Measurements from ENCODE around the gene TNNT3.

The TNNT3 gene

DNA sequence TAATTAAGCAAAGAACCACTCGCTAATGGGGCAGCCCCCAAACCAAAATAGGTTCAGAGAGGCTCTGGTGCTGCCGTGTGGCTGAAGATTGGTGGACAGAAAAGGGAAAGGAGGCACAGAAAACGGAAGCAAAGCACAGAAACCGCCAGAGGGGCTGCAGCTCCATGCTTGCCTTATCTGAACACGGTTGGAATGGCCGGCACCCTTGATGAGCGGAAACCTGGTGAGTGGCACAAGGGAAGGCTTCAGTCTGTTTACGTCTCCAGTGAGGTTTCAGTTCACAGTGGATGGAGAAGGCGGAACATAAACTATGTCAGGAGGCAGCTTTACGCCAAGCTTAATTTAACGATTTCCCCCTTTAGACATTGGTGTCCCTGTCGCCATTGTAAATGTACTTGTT is 22.6 kb upstream of the TNNT3 start:
- DNase-seq (ENCODE audit: low read depth, low spot score), result no peak

DNA sequence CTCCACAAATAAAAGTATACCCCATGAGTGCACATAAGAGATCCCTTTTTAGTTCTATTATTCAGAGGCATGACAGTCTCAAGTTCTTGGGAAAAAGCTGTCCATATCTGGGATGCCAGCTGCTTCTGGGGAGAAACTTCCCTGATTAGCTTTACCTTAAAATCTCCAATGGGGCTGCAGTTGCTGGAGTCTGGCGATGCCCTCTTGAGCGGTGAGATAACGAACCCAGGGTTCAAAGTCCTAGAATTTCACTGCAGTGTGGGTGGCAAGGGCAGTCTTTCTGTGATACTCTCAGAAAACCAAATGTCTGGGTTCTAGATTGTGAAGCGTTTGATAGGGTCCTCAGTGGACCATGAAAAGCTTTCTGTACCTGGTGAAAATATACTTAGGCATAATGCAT is 20.4 kb upstream of the TNNT3 start:
- DNase-seq (ENCODE audit: low read depth, low spot score), result no peak

DNA sequence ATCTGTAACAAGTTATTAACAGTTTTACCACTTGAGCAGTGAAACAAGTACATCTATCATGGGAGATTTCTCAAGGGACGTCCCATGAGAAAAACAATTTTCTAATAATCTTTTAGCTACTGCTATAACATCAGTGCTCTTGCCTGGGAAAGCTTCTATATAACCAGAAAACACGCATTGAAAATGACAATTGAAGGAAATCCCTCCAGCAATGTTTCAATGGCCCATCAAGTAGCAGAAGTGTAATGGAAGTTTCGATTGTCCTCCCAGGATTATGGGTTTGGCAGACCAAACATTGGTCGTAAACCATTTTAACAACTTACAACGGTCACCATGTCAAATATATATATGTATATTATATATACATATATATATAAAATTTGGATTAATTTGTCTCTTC is 19.8 kb upstream of the TNNT3 start:
- DNase-seq (ENCODE audit: low read depth, low spot score), result no peak

DNA sequence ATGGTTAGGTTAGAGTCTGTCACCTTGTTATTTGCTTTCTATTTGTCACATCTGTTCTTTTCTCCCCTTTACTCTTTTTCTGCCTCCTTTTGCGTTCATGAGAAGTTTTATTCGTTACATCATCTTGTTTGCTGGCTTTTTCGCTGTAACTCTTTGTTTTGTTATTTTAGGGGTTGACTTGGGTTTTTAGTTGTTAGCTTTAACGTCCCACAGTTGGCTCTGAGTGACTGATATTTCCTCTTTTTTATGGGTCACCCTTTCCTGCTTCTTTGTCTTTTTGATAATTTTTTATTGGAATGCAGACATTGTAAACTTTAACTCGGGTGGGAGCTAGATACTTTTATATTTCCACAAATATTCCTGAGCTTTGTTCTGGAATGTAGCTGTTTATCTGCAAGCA is 13.3 kb upstream of the TNNT3 start:
- DNase-seq (ENCODE audit: low read depth, low spot score), result no peak

DNA sequence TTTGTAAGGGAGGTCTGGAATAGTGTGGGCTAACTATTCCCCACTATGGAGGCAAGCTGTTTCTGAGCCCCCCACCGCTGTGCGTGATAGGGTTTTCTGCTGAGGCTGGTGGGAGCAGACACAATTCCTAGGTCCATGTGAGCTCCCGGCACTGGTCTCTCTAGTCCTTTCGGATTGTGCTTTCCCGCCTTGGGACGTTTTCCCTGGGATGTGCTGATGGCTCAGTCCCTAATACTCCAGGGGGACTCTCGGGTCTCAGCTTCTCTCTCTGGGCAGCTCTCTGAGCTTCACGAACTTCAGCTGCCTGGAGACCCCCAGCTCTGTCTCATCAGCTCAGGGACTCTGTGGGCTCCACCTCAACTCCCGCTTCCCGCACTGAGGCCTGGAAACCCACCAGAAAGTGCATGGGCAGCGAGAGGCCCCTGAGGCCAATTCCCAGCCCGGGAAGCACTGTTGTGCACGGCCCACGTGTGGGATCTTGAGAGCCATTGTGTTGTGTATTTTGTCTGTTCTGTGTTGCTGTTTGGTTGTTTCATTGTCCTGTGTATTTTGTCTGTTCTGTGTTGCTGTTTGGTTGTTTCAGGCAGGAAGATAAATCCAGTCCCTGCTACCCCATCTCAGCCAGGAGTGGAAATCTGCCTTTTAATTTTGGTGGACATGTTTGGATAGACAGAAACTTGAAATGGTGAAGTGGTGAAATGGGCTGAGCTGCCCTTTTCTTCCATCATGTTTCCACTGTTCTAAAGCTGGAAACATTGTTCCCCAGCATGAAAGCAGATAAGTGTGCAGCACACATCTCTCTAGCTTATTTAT is 12.7 kb upstream of the TNNT3 start:
- DNase-seq (ENCODE audit: low read depth, low spot score), result no peak

DNA sequence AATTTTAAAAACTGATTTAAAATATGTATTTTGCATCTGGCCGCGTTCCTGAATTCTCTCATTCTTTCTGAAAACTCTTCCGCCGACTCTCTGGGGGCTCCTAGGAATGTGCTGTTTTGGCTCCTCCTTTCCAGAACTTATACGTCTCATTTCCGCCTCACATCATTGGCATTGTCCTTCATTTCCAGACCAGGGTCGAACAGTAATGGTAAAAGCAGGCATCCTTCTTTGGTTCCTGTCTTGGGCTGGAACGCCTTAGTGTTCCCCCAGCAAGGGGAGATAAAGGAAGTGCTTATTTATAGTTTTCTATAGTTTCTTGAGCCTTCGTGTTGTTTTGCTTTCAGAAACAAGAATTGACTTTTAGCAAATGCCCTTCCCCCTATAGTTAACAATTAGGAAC is 10.9 kb upstream of the TNNT3 start:
- DNase-seq (ENCODE audit: low read depth, low spot score), result no peak

DNA sequence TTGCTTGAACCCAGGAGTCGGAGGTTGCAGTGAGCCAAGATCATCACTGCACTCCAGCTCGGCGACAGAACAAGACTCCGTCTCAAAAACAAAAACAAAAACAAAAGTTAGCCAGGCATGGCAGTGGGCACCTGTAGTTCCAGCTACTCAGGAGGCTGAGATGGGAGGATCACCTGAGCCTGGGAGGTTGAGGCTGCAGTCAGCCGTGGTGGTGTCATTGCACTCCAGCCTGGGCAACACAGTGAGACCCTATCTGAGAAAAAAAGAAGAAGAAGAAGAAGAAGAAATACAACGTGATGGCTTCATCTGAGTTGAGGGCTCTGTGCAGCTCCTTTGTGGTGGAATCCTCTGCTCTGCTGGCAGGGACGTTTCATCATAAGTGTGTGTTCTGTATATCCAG is 10.0 kb upstream of the TNNT3 start:
- DNase-seq (ENCODE audit: low read depth, low spot score), result no peak

DNA sequence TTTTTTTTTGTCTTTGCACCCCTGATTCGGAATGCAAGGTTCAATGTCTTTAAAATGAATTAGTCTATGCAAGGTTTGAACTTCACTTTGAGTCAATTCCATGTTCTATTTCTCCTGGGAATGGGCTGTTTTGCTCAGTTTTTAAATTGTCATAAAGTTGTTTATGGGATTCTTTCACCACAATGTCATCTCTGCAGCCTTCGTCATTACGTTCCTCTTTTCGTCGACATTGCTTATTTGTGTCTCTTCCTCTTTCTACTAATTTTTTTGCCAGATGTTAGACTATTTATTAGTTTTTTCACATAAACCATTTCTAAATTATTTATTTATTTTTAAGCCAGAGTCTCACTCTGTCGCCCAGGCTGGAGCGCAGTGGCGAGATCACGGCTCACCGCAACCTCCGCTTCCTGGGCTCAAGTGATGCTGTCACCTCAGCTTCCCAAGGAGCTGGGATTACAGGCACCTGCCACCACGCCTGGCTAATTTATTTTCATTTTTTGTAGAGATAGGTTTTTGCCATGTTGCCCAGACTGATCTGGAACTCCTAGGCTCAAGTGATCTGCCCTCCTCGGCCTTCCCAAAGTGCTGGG is 7.1 kb upstream of the TNNT3 start:
- DNase-seq (ENCODE audit: low read depth, low spot score), result no peak

DNA sequence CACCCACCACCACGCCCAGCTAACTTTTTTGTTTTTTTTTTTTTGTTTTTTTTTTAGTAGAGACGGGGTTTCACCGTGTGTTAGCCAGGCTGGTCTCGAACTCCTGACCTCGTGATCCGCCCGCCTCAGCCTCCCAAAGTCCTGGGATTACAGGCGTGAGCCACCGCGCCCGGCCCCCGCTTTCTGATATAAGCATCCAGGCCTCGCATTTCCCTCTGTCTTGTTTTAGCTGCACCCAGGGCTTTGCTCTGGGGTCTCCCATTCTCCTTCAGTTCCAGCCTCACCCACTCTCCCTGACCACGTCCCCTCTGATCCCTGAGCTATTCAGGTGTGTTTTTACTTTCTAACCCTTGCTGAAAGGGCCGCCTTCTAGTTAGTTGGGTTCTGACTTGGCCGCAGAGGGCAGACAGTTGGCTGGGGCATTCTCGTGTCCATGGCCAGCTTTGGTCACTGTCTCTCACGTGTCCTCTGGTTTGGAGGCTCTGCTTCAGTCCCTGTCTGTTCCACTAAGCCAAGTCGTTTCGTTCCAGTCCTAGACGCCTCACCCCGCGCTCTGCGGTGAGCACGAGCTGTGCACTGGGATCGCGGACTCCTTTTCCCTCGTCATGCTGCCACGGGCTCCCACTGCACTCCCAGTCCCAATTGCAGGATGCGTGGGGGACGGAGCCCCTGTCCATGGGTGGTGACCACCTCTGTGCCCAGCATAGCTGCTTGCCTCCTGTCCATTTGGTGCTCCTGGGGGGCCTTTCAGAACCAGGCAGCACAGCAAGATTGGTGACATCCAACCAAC is 6.0 kb upstream of the TNNT3 start:
- no peak for DNase-seq (ENCODE audit: low read depth, low spot score)

DNA sequence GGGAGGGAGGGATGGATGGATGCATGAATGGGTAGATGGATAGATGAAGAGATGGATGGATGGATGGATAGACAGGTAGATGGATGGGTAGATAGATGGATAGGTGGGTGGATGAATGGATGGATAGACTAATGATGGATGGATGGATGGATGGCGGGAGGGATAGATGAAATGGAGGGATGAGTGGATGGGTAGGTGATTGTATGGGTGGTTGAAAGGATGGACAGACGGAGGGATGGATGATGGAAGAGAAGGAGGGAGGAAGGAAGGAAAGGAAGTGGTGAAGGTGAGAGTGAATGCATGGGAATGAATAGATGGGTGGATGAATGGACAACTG is 3.7 kb upstream of the TNNT3 start:
- no peak for DNase-seq (ENCODE audit: low read depth, low spot score)

DNA sequence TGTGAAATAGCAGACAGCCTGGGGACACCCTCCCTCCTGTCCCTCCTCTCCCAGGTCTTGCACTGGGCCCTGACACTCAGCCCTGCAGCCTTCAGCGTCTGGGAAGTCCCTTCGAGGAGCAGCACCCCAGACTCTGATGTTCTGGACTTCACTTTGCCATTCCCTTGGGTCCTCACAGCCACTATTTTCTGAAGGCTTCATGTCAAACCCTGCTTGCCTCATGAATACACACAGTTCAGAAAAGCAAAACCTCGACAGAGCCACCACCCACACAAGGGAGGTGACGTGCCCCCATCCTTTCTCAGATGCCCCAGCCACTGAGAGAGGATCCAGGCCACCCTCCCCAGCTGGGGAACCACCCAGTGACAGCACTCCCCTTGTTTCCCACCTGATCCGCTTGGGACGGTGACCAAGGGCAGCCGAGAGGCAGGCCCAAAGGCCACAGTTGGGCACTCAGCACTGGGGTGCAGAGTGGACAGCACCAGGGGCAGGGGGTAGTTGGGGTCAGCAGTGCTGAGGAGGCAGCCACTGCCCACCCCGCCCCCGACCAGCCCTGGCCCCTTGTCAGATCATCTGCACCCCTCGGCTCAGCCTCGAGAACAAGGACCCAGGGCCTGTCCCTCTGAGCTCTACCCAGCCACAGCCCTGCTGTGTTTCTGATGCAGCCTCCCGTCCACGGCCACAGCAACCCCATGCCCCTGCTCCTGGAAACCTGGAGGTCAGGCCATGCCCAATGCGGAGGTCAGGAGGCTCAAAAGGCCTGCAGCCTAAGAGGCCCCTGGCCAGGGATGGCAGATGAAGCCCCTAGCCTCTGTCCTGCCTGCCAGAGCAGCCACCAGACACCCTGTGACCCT is 3.1 kb upstream of the TNNT3 start:
- no peak for DNase-seq (ENCODE audit: low read depth, low spot score)

DNA sequence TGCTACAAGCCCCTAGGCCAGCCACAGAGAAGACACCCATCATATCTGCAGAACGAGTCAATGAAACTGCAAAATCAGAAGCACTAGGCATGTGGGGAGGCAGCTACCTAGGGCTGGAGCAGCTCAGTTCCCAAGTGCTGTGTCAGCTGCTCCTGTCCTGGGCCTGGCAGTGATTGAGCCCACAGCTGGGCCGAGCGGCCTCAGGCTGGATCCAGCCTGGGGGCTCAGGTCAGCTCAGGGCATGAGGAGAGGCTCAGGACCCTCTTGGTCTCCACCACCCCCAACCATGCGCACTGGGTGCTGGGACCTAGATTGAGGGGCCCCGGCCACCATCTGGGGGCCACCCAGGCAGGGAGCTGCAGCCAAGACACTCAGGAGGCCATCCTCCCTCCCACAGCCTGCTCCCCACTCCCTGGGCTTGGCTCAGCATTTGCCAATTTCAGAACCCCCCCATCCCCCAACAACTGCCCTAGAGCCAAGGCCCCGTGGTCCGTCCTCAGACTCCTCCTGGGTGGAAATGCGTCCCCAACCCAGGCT is 2.4 kb upstream of the TNNT3 start:
- no peak for DNase-seq (ENCODE audit: low read depth, low spot score)

DNA sequence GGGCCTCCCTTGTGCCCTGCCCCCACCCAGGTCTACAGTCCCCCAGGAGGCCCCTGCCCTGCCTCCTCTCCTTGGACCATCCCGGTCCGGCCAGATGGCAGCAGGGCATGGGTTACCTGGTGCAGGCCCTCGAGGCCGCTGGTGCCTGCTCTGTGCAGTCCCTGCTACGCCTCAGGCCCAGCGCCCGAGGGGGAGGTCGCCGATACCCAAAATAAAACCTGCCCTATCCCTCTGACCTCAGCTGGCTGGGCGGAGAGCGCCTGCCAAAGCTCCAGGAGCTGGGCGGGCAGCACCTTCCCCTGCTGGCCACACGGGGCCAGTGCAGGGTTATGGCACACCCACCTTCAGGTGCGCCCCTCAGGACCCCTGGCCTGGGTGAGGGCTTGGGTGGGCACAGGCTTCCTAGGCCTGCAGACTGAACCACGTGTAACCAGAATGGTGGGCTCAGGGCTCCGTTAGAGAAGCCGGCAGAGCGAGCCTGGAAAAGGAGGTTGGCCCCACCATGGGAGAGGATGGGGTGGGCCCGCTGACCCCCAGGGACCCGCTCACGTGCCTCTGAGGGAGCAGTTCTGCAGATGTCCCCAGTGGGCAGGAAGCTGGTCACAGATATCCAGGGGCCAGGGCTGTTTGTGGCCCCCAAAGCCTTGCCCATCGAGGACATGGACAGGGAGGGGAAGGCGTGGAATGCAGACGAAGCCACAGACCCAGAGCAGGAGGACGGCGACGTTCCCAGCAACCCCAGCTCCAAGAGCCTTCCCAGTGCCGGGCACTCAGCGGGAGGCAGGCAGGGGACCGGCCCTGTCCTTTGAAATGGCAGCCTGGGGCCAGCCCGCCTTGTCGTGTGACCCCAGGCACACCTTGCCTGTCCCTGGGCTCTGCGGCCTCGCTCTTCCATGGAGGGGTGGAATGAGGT is 1.7 kb upstream of the TNNT3 start:
- no peak for DNase-seq (ENCODE audit: low read depth, low spot score)

DNA sequence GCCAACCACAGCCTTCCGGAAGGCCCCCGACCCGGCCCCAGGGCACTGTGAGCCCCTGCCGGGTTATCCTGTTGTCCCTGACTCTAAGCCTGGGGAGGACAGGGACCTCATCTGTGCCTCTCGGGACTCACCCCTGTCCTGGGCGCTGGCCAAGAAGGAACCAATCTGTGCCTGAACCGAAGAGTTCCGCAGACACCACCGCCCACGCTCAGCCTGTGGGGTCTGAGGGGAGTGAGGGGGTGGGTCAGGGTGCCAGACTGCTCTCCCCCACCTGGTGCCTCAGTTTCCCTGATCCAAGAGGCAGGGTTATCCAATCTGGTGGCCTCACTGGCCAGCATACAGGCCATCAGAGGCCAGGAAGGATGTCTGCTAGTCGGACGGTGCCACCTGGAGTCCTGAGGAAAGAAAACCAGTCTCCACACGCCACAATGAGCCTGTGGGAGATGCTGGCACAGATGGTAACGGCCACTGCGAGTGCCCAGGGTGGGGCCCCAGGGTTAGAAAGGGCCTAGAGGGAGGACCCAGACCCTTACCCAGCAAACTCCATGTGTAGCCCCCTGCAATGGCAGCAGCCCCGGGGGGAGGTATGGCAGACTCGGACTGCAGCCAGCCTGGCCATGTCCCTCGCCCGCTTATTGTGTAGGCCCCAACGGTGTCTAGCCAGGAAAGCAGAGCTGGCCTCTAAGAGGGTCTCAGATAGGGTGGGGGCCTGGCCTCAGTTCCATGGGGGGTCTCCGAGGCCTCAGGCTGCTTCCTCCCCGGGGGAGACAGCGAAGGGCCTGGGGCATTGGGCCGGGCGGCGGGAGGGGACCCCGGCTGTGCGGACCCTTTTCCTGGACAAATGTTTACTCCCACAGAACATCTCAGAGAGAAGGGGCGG is 827 bp upstream of the TNNT3 start:
- DNase-seq (ENCODE audit: low read depth, low spot score), result no peak

DNA sequence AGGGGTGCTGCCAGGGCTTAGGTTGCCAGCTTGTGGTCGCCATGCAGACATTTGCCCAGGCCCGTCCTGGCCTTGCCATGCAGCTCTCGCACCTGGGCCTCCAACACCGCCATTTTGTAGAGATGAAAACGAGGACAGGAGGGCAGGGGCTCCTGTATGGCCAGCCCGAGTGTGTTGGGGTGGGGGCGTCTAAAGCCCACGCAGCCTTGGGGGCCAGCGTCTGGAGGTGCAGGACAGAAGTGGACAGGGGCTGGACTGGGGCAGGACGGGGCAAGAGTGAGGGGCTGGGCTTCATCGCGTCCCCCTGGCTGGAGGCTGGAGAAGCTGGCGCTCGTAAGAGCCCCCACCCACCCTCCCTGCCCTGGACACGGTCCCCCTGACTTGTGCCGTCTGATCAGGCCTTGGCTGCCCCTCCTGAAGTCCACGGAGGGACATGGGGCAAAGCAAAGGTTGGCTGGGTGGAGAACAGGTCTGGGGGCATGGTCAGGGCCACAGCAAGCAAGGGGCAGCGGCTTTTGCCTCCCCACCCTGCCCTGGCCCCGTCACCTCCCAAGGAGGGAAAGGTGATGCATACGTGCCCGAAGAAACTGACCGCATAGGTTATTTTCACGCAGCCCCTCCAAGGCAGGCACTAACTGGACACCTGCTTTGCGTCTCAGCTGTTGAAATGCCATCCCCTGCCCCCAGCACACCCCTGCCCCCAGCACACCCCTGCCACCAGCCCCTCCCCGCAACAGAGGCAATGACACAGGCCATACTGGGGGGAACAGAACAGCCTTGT is 815 bp downstream of the TNNT3 start:
- DNase-seq (ENCODE audit: low read depth, low spot score), result no peak

DNA sequence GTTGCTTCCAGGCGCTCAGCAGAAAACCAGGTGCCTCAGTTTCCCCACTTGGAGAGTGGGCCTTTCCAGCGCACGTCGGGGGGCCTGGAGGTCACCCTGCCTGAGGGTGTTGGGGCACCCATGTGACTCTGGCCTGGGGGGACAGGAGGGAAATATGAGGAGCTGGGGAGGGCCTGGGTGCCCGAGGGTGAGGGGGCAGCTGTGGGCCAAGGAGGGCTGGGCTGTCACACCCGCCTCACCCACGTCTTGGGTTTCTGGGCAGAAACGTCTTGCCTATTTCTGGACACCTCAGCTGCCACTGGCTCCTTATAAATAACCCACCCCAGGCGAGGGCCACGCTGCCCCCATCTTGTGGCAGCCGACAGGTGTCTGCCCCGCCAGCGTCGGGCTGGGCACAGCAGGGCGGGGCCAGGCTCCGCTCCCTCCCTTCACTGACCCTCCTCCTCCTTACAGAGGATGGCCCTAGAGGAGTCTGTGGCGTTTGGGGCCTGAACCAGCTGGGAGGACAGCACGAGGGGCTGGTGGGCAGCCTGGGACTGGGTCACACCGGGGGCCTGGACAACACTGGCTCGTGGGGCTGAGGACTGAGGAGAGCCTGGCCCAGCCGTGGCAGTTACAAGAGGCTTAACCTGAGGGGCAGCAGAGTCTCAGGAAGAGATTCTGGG is 1.5 kb downstream of the TNNT3 start:
- DNase-seq (ENCODE audit: low read depth, low spot score), result no peak

DNA sequence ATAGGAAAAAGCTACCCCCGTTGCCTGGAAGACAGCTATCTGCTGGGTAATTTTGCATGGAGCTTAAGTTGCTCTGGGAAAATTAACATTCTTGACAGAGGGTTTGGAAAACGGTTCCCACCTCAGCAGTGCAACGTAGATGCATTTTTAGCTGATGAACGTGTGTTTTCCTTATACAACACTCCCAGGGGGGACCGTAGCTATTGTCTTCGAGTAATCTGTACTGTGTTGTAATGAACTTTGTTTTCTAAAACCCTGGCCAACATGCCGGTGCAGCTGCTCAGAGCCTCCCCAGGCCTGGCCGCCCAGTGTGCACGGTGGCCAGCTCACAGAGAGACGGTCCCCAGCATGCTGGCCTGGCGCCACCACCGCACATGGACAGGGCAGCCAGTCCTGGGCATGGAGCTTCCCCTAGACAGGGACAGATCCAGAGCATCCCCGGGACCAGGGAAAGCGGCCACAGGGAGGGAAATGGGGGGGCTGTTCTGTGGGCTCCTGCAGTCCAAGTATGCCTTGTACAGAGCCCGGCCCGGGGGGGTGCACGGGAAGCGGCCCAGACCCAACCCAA is 2.2 kb downstream of the TNNT3 start:
- DNase-seq (ENCODE audit: low read depth, low spot score), result peak; percentile 17

DNA sequence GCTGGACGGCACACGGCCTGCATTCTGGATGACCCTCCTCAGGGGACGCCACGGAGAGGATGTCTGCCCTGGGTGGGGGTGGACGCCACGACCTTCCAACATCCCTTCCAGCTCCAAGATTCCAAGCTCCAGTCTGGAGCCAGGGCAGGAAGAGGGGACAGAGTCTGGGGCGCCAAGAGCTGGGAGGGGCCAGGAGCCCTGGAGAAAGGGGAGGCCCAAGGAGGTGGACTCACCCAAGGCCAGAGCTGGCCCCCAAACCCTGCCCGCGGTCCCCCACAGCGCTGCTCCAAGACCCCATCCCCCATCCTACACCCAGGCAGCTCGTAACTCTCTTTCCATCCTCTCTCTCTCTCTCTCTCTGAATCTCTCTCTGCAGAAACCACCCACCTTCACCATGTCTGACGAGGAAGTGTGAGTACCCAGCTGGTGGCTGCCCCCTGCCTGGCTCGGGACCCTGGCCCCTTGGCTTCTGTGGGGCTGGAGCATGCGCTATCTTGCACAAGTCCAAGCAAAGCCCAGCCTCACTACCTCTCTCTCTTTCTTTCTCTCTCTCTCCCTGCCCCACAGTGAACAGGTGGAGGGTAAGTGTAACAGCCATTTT is 3.1 kb downstream of the TNNT3 start:
- no peak for DNase-seq (ENCODE audit: low read depth, low spot score)
